Measurements from ENCODE around the gene CDT1.

The CDT1 gene

DNA sequence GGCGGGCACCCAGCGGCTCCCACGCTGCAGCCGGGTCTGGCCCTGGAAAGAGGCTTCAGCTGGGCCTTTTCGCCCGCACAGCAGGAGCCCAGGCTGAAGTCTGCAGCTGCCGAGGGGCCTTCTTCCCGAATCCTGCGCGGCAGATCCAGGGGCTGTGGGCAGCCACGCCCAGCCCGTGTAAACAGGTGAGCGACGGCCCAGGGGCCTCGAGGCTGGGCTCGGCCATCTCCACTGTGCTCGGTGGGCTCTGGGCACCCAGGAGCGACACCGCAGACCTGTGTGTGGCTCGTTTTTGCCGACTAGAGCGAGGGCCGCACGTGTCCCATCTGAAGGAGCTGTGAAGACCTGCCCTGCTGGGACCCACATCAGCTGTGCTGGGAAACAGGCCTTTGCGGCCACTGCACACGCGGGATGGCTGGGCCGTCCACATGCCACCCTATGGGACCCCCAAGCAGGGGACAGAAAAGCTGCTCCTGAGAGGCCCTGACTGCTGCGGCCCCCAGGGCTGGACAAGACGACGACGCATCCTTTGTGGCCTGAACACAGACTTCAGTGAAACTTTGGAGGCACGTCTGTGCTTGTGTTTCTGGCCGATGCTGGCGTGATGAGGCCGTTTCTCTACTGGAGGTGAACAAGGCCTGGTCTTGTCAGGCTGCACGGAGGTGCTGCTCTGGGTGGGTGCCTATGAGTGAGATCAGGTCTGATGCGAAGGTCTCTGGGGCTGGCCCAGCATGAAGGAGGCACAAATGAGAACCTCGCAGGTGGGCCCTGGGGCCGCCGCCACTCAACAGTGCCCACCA, 13.3 kb downstream of the CDT1 start:
- Histone ChIP-seq H3K4me3 (ENCODE audit: severe bottlenecking) (no peak overlapping the region), H3K9me3 (ENCODE audit: severe bottlenecking) (no peaks in the 10 kb centered on the region), H3K36me3 (ENCODE audit: low read depth) (no peaks in the 10 kb centered on the region), H3K4me1 (ENCODE audit: insufficient read depth, poor library complexity, severe bottlenecking) (no peaks in the 10 kb centered on the region), H3K27ac (ENCODE audit: poor library complexity, severe bottlenecking) (no peak overlapping the region), H3K27me3 (ENCODE audit: insufficient read depth, poor library complexity, severe bottlenecking) (no peaks in the 10 kb centered on the region)
- no peak for DNase-seq (ENCODE audit: low spot score)
- ATAC-seq (ENCODE audit: low read depth): no peak
- TF ChIP-seq, protein P1, sequence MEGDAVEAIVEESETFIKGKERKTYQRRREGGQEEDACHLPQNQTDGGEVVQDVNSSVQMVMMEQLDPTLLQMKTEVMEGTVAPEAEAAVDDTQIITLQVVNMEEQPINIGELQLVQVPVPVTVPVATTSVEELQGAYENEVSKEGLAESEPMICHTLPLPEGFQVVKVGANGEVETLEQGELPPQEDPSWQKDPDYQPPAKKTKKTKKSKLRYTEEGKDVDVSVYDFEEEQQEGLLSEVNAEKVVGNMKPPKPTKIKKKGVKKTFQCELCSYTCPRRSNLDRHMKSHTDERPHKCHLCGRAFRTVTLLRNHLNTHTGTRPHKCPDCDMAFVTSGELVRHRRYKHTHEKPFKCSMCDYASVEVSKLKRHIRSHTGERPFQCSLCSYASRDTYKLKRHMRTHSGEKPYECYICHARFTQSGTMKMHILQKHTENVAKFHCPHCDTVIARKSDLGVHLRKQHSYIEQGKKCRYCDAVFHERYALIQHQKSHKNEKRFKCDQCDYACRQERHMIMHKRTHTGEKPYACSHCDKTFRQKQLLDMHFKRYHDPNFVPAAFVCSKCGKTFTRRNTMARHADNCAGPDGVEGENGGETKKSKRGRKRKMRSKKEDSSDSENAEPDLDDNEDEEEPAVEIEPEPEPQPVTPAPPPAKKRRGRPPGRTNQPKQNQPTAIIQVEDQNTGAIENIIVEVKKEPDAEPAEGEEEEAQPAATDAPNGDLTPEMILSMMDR (IDR thresholded peaks at IDR 0.05; ENCODE audit: poor library complexity, severe bottlenecking): no peak

DNA sequence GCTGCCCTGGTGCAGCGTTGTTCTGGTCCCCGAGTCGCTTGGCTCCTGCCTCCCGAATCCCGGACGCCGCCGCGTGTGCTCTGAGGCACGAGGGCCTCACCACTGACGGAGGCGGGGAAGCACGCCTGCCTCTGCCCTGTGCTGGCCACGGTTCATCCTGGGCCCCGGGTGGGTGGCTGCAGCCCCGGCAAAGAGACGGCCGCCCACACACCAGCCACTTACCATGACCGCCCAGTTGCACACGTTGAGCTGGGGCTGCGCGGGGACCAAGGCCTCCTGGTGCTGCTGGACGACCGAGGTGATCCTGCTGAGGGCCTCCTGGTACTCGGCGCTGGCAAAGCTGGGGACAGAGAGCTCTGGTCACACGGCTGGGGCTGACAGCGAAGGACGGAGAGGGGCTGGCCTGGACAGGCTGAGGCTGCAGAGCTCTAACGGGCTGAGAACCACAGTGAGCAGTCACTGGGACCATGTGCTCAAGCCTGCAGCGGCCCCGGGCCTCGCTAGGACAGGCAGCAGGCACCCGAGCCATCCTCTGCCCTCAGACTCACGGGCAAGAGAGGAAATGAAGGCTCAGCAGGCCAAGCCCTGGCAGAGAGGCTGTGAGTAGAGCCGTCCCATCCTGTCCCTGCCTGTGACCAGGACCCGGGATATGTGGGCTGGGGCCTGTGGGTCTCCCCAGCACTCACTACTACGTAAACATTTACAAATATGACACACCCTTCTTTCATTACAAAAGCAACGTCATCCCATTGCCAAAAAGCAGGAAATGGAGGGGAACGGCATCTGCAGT, 14.4 kb downstream of the CDT1 start:
- no peaks in the 10 kb centered on the region for H3K36me3 ChIP-seq (ENCODE audit: low read depth)
- no peak for DNase-seq (ENCODE audit: low spot score)
- no peaks in the 10 kb centered on the region for H3K27me3 ChIP-seq (ENCODE audit: insufficient read depth, poor library complexity, severe bottlenecking)
- H3K9me3 ChIP-seq (ENCODE audit: severe bottlenecking): no peaks in the 10 kb centered on the region
- no peak; the same call in 2 of the 3 replicates for ATAC-seq (ENCODE audit: low read depth)
- H3K4me3 ChIP-seq (ENCODE audit: severe bottlenecking): no peak overlapping the region
- TF ChIP-seq, protein P1 (IDR thresholded peaks at IDR 0.05; ENCODE audit: poor library complexity, severe bottlenecking): no peak
- H3K27ac ChIP-seq (ENCODE audit: poor library complexity, severe bottlenecking): no peak overlapping the region
- H3K4me1 ChIP-seq (ENCODE audit: insufficient read depth, poor library complexity, severe bottlenecking): no peaks in the 10 kb centered on the region

DNA sequence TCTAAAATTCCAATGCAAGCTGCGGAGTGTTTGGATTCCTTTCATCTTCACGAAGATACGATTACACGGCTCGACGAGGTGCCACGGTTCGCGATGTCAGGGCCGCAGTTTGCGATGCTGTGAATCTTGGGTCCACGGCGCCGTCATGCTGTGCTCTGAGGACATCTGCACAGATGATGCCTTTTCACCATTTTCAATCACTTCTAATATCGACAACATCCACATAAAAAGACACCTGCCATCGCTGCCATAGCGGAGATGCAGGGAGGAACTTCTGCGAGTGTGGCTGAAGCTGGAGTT, 14.9 kb downstream of the CDT1 start:
- ATAC-seq (ENCODE audit: low read depth) (no peak), DNase-seq (ENCODE audit: low spot score) (no peak)
- H3K27me3 ChIP-seq (ENCODE audit: insufficient read depth, poor library complexity, severe bottlenecking): no peaks in the 10 kb centered on the region
- no peaks in the 10 kb centered on the region for H3K9me3 ChIP-seq (ENCODE audit: severe bottlenecking)
- no peak overlapping the region for H3K4me3 ChIP-seq (ENCODE audit: severe bottlenecking)
- TF ChIP-seq, protein P1 (IDR thresholded peaks at IDR 0.05; ENCODE audit: poor library complexity, severe bottlenecking): no peak
- H3K36me3 ChIP-seq (ENCODE audit: low read depth): no peaks in the 10 kb centered on the region
- H3K4me1 ChIP-seq (ENCODE audit: insufficient read depth, poor library complexity, severe bottlenecking): no peaks in the 10 kb centered on the region
- no peak overlapping the region for H3K27ac ChIP-seq (ENCODE audit: poor library complexity, severe bottlenecking)

DNA sequence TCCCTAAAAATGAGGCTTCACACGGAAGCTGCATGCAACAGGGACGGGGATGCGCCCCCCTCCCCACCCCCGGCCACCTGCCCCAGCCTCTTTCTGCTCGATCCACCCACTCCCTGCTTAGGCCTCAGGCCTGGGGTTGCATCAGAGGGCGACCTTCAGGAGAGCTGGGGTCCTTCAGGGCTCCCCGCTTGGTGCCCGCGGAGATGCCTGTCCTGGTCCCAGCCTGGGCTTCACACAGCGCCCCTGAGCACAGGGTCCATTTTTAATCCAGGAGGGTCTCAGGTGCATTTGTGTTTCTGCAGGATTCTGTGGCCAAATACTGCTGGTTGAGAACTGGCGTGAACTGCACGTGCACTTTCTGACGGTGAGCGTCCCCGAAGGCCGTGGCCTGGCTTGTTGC, 15.5 kb downstream of the CDT1 start:
- H3K27ac ChIP-seq (ENCODE audit: poor library complexity, severe bottlenecking): no peak overlapping the region
- H3K36me3 ChIP-seq (ENCODE audit: low read depth): no peaks in the 10 kb centered on the region
- H3K9me3 ChIP-seq (ENCODE audit: severe bottlenecking): no peaks in the 10 kb centered on the region
- H3K27me3 ChIP-seq (ENCODE audit: insufficient read depth, poor library complexity, severe bottlenecking): no peaks in the 10 kb centered on the region
- no peak overlapping the region for H3K4me3 ChIP-seq (ENCODE audit: severe bottlenecking)
- ATAC-seq (ENCODE audit: low read depth) (no peak), DNase-seq (ENCODE audit: low spot score) (no peak)
- no peaks in the 10 kb centered on the region for H3K4me1 ChIP-seq (ENCODE audit: insufficient read depth, poor library complexity, severe bottlenecking)
- TF ChIP-seq, protein P1 (IDR thresholded peaks at IDR 0.05; ENCODE audit: poor library complexity, severe bottlenecking): no peak

Data from RWPE2 (cell line).